GM12891 (cell line): Measurements from ENCODE around the gene SAMMSON.

Source experiments
- DNase-seq: peaks from one replicate; pipeline ENCODE4 v3.0.0; 2011; ENCODE audit warnings: low spot score; ENCODE audit not compliant: insufficient read length
- FAIRE-seq: peaks from 2 replicates; lab custom pipeline; 2011; peaks lifted over from hg19 to GRCh38; lab: Jason Lieb, UNC
- PAX5 ChIP-seq: IDR thresholded peaks from 2 replicates; pipeline ENCODE4 v1.6.1; 2011; ENCODE audit warnings: low read length, moderate library complexity, mild to moderate bottlenecking; ENCODE audit not compliant: insufficient read depth, severe bottlenecking
- POLR2A ChIP-seq: IDR thresholded peaks from 2 replicates; pipeline ENCODE4 v1.6.1; 2011; ENCODE audit warnings: low read depth, low read length, control low read depth
- POLR2AphosphoS5 ChIP-seq: IDR thresholded peaks from 2 replicates; pipeline ENCODE4 v1.6.1; 2011; ENCODE audit warnings: low read depth, low read length, control low read depth
- POU2F2 ChIP-seq: IDR thresholded peaks from 2 replicates; pipeline ENCODE4 v1.6.1; 2011; ENCODE audit warnings: low read depth, mild to moderate bottlenecking, control low read depth, low read length, moderate library complexity
- SPI1 ChIP-seq: IDR thresholded peaks from 2 replicates; pipeline ENCODE4 v1.6.1; 2011; ENCODE audit warnings: low read depth, low read length, control low read depth
- TAF1 ChIP-seq: IDR thresholded peaks from 2 replicates; pipeline ENCODE4 v1.6.1; 2011; ENCODE audit warnings: low read depth, low read length, control low read depth

The SAMMSON gene

DNA sequence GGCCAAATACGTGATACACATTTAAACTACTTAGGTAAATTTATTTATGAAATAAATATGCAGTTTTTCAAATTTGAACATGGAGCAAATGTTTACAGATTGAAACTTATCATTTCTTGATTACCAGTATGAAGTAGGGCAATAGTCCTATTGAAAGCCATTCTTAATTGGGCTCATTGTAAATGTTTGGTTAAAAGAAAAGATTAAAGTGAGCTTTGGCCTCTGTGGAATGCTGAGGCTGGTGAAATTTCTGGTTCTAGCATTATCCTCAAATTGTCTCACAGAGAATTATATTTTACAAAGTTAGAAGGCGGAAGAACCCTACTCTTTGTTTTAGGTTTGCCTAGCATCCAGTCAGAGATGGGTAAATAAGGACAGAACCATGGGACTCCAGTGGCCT is 73.2 kb downstream of the SAMMSON start:
- FAIRE-seq (no peak), DNase-seq (no peak)
- TF ChIP-seq POLR2AphosphoS5 (no peak), POLR2A (no peak), TAF1 (no peak), POU2F2 (no peak), PAX5 (no peak), SPI1 (no peak)

DNA sequence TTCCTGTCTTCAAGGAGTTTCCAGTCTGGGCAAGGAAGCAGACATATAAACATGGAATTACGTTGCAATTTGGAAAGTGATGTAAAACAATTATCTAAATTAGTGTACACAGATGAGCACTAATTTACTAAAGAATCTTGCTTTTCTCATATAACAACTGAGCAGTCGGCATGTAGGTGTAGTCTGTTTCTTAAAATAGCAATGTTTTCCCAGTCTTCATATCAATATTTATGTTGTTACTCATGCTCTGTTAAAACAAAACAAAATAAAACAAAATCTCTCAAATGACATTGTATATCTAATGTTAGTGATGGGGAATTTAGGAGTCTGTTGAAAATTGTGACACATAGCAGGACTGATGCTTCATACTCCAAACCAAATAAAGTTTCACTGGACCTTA is 75.6 kb downstream of the SAMMSON start:
- TF ChIP-seq POLR2A (no peak), TAF1 (no peak), POLR2AphosphoS5 (no peak), SPI1 (no peak), PAX5 (no peak), POU2F2 (no peak)
- no peak for FAIRE-seq
- no peak for DNase-seq

DNA sequence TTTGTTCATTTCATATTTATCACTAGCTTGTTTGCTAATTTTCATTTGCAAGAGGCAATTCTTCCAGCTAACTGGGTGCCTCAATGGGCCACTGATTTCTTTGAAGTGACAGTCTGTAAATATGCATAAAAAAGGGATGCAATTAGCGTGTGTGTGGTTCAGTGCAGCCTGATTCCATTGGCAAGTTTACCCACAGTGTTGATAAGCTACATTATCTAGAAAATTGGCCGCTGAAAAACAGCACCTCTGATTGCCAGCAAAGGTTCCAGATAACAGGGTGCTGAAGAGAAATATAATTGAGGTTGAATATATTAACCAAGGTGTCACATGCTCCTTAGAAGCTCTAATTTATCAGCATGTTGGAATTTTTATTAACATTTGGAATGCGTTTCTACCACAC is 76.9 kb downstream of the SAMMSON start:
- DNase-seq (no peak), FAIRE-seq (no peak)
- TF ChIP-seq SPI1 = no peak
- TF ChIP-seq POLR2A = no peak
- TF ChIP-seq TAF1 = no peak
- no peak for TF ChIP-seq POLR2AphosphoS5
- TF ChIP-seq PAX5 = no peak
- no peak for TF ChIP-seq POU2F2

DNA sequence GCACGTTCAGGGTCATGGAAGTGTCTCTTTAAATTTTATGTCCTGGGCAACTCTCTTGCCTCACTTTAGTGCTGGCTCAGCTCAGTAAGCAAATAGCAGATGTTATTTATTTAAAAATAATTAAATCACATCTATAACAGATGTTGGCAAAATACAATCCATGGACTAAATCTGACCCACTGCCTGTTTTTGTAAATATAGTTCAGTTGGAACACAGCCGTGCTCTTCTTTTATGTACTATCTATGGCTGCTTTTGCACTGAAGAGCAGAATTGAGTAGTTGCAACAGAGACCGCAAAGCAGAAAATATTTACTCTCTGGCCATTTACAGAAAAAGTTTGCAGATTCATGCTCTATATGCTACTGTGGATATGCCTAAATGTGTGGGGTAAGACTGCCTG is 79.2 kb downstream of the SAMMSON start:
- TF ChIP-seq POU2F2 = no peak
- no peak for TF ChIP-seq POLR2AphosphoS5
- no peak for TF ChIP-seq SPI1
- no peak for TF ChIP-seq TAF1
- no peak for TF ChIP-seq POLR2A
- DNase-seq = no peak
- FAIRE-seq = no peak

DNA sequence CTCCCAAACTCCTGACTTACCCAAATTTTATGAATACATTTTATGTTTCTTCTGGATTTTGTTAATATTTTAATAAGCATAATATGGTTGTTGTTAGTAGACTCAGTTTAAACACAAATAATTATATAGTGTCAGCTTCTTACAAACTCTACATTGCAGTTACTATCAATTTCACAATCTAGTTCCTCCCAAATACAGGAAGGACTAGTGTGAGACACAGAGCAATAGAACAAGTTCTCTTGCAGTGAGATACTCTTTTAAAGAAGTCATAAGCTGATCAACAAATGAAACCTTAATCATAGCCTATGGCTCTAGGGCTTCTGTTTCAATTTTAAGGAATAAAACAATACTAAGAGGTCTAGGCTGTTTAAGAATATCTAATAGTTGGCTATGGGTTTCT is 86.1 kb downstream of the SAMMSON start:
- FAIRE-seq = no peak
- DNase-seq = no peak
- TF ChIP-seq SPI1 = no peak
- TF ChIP-seq POLR2AphosphoS5 = no peak
- TF ChIP-seq PAX5 = no peak
- TF ChIP-seq POU2F2 = no peak
- TF ChIP-seq POLR2A = no peak
- no peak for TF ChIP-seq TAF1

DNA sequence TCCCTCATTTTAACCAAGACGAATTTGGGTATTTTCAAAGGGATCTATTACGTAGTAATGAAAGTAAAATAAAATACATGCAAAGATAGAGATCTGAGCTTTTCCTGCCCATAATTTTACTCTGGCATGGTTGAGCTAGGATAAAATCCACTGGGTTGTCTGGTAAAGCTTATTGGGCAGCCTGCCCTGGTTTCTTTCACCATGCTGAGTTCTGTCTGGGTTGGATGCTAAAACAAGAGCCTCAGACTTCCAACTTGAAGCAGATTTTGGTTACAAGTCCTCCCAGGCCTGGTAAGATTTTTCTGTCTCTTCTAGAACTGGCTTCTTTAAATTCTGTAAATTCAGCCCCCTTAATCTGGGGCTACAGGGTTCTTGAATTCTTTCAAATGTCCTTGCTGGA is 86.8 kb downstream of the SAMMSON start:
- DNase-seq = no peak
- FAIRE-seq = no peak
- TF ChIP-seq POLR2AphosphoS5 (no peak), PAX5 (no peak), POU2F2 (no peak), TAF1 (no peak), POLR2A (no peak), SPI1 (no peak)

DNA sequence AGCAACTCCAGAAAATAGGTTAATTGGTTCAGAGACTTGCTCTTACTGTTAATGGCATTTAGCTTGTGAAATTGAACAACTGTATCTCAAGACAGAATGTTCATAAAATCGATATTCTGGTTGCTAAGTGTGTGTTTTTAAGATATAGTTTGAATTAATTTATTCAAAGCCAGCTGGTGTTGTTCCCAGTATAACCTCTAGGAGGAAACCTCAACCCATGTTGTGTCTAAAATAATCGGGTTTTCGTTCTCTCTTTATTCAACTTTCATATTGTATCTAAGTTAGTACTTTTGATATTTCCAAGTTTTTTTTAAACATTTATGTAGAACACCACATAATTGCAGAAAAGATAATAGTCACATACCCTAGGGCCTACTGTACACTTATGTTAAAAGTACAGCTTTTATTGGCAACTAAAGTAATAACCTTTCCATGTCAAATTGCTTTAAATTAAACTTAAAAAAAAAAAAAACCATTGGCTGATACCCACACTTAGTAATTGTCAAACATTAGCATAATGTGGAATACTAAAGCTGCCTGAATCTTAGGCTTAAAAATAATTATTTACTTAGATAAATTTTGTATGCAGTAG is 90.9 kb downstream of the SAMMSON start:
- DNase-seq (no peak), FAIRE-seq (no peak)
- TF ChIP-seq SPI1 (no peak), TAF1 (no peak), POLR2AphosphoS5 (no peak), POLR2A (no peak), PAX5 (no peak), POU2F2 (no peak)

DNA sequence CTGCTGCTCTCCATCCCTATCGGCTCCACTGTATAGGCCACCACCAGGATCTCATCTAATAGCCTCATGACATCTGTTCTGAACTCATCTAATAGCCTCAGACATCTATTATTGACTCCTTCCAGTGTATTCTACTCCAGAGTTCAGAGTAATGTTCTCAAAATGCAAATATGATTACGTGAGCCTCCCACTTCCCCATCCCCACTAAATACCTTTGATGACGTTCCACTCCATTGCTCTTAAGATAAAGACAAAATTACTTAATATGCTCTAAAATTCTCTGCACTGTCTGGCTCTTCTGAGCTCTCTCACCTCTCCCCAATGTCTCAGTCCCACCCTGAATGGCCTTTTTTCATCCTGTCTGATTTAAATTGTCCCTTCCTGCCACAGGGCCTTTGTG is 94.7 kb downstream of the SAMMSON start:
- TF ChIP-seq SPI1 (peak; percentile 71), POLR2AphosphoS5 (no peak)
- DNase-seq = no peak
- FAIRE-seq = no peak

DNA sequence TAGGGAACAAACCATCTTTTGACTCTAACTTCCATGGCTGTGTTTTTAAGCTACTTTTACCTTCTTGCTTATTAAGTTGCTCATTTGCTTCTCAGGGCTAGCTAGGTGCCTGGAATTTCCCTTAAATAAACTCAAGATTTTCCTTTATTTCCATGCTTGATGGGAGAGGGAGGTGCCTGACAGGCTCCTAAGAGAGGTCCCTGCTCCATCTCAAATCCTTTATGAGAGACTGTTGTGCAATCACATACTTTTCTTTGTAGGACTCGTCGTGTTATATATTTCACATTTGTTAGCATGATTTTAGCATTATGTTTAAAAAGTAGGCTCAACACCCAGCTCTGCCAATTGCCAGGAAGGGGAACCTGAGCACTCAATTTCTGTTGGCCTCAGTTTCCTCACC is 95.7 kb downstream of the SAMMSON start:
- FAIRE-seq = no peak
- no peak for TF ChIP-seq POLR2A
- TF ChIP-seq PAX5 = no peak
- TF ChIP-seq POU2F2 = no peak
- no peak for TF ChIP-seq SPI1
- no peak for TF ChIP-seq POLR2AphosphoS5
- no peak for TF ChIP-seq TAF1
- no peak for DNase-seq

DNA sequence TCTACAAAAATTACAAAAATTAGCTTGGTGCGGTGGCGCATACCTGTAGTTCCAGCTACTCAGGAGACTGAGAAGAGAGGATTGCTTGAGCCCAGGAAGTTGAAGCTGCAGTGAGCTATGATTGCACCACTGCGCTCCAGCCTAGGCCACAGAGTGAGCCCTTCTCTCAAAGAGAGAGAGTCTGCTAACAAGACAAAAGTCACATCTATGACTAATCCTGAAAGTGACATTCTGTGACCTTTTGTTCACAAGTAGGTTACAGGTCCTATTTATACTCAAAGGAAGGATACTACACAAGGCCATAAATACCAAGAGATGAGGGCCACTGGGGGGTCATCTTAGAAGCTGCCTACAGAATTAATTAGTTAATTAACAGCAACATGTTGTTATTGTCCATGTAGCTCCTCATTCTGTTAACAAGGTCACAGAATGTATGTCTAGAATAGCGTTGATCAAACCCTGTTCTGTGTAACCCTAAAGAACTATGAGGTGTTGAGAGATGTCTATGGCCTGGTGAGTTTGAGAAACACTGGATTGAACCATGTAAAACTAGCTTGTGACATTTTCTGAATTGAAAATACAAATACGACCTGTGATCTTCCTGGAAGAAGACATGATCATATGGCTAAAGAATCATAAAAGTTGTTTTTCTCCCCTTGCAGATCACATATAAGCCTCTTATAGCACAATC is 97.0 kb downstream of the SAMMSON start:
- FAIRE-seq (peak; percentile 67), DNase-seq (no peak)
- no peak for TF ChIP-seq PAX5
- TF ChIP-seq POLR2A = no peak
- no peak for TF ChIP-seq POLR2AphosphoS5
- no peak for TF ChIP-seq SPI1
- TF ChIP-seq POU2F2 = no peak
- no peak for TF ChIP-seq TAF1

DNA sequence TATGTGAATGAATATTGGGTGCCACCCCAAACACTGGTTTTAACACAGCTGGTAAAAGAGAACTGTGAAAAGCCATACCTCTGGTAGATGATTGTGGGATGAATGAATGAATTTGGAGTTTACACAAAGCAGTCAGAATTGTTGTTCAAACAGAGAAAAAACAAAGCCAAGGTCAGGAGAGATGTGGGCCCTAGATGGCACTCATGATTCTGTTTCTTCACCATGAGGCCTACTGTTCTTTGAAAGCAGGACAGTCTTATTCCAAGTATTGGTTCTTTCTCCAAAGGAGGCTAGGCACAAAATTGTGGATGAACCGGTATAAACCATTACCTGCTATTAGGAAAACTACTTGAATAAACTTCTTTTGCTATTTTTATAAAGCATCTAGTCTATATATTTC is 97.6 kb downstream of the SAMMSON start:
- DNase-seq (no peak), FAIRE-seq (no peak)
- TF ChIP-seq POLR2A = no peak
- TF ChIP-seq TAF1 = no peak
- TF ChIP-seq PAX5 = no peak
- no peak for TF ChIP-seq POLR2AphosphoS5
- no peak for TF ChIP-seq SPI1
- TF ChIP-seq POU2F2 = no peak
